H1 (cell line): Measurements from ENCODE around the gene WNT8B. TPM values are rescaled to one million over a fixed set of nuclear protein-coding genes. Genes with fewer than 3 reads are reported as not detected.

Experiments
- CTCF ChIA-PET: fragments of 300-600 bp; sonication (Branson Sonifier 250); formaldehyde crosslinking; loops from one replicate; lab custom pipeline; 2021; ENCODE audit not compliant: partially characterized antibody; lab: Charles Lee
- POLR2A ChIA-PET: fragments of 300-600 bp; sonication (Branson Sonifier 250); formaldehyde crosslinking; loops from one replicate; lab custom pipeline; 2021; ENCODE audit warnings: inconsistent platforms; ENCODE audit not compliant: partially characterized antibody; lab: Charles Lee
- DNase-seq, 2 experiments: peaks; one replicate each; pipeline versions ENCODE4 v3.0.0 to v3.0.0-alpha.2; 2010 to 2022; ENCODE audit warnings: low spot score in 2 of 2, low read depth in 1 of 2, mixed read lengths in 1 of 2
- FAIRE-seq: peaks from 2 replicates; lab custom pipeline; 2011; peaks lifted over from hg19 to GRCh38; lab: Jason Lieb, UNC
- H2AFZ ChIP-seq: 2 replicates; pipeline ENCODE4 v1.8.1; 2012; ENCODE audit warnings: low read length, inconsistent platforms
- H2AK5ac ChIP-seq: 2 replicates; pipeline ENCODE4 v1.6.1; 2013; ENCODE audit warnings: low read depth, low read length
- H2BK120ac ChIP-seq: replicated peaks from 2 replicates; pipeline ENCODE3; 2013; ENCODE audit warnings: low read depth, low read length, inconsistent platforms
- H2BK12ac ChIP-seq: 2 replicates; pipeline ENCODE4 v1.6.1; 2013; ENCODE audit warnings: low read depth, low read length
- H2BK15ac ChIP-seq: 2 replicates; pipeline ENCODE4 v1.6.1; 2013; ENCODE audit warnings: low read length
- H2BK20ac ChIP-seq: 2 replicates; pipeline ENCODE4 v1.6.1; 2013; ENCODE audit warnings: low read length
- H2BK5ac ChIP-seq: 2 replicates; pipeline ENCODE4 v1.6.1; 2013; ENCODE audit warnings: low read depth, low read length
- H3K14ac ChIP-seq: 2 replicates; pipeline ENCODE4 v1.6.1; 2013; ENCODE audit warnings: inconsistent platforms; ENCODE audit not compliant: insufficient read length
- H3K18ac ChIP-seq: 2 replicates; pipeline ENCODE4 v1.6.1; 2013; ENCODE audit warnings: low read length; ENCODE audit errors: extremely low read depth
- H3K23ac ChIP-seq: 2 replicates; pipeline ENCODE4 v1.6.1; 2013; ENCODE audit warnings: inconsistent platforms; ENCODE audit not compliant: insufficient read length
- H3K23me2 ChIP-seq: 2 replicates; pipeline ENCODE4 v1.6.1; 2013; ENCODE audit warnings: low read depth, low read length
- H3K27ac ChIP-seq: 2 replicates; pipeline ENCODE4 v1.6.1; 2011; ENCODE audit warnings: low read depth, low read length, inconsistent platforms
- H3K27me3 ChIP-seq, 4 experiments: replicated peaks in 1 of 4; 1 replicate in 1 of 4; 2 replicates in 3 of 4; pipeline versions ENCODE4 v1.6.1 to v1.8.1; 2011 to 2013; ENCODE audit warnings: low read length in 3 of 4, mild to moderate bottlenecking in 3 of 4, inconsistent platforms in 2 of 4, mixed read lengths in 2 of 4, moderate library complexity in 1 of 4; ENCODE audit not compliant: control insufficient read depth in 3 of 4, insufficient read depth in 3 of 4; ENCODE audit errors: extremely low read depth in 1 of 4
- H3K36me3 ChIP-seq, 4 experiments: 2 replicates each; pipeline versions ENCODE4 v1.6.1 to v1.8.1; 2011 to 2013; ENCODE audit warnings: mild to moderate bottlenecking in 4 of 4, low read length in 3 of 4, moderate library complexity in 2 of 4, control low read depth in 1 of 4, inconsistent platforms in 1 of 4; ENCODE audit not compliant: insufficient read depth in 4 of 4, control insufficient read depth in 2 of 4
- H3K4ac ChIP-seq: replicated peaks from 2 replicates; pipeline ENCODE3; 2013; ENCODE audit warnings: low read length, low read depth, mixed read lengths, inconsistent platforms; ENCODE audit not compliant: insufficient read length
- H3K4me1 ChIP-seq, 4 experiments: replicated peaks in 1 of 4; 1 replicate in 1 of 4; 2 replicates in 3 of 4; pipeline versions ENCODE4 v1.6.1 to v1.8.1; 2011 to 2013; ENCODE audit warnings: low read length in 3 of 4, inconsistent platforms in 2 of 4, mixed read lengths in 1 of 4; ENCODE audit not compliant: insufficient read depth in 4 of 4, control insufficient read depth in 3 of 4
- H3K4me2 ChIP-seq, 2 experiments: 2 replicates each; pipeline versions ENCODE4 v1.6.1 to v1.8.1; 2011 to 2013; ENCODE audit warnings: low read depth in 2 of 2, low read length in 2 of 2, control low read depth in 1 of 2, inconsistent platforms in 1 of 2, mild to moderate bottlenecking in 1 of 2; ENCODE audit not compliant: insufficient read depth in 1 of 2
- H3K4me3 ChIP-seq, 4 experiments: fragments of 200-600, 300-600 bp in 1 of 4; sonication (generic), shearing (Covaris generic), sonication (Bioruptor Twin) in 1 of 4; 2 replicates each; pipeline versions ENCODE4 v1.5.1 to v1.8.1; 2011 to 2016; ENCODE audit warnings: low read length in 4 of 4, low read depth in 3 of 4, control low read depth in 2 of 4, inconsistent platforms in 2 of 4, mild to moderate bottlenecking in 2 of 4, mixed read lengths in 1 of 4, moderate library complexity in 1 of 4; ENCODE audit not compliant: insufficient read depth in 2 of 4; ENCODE audit errors: extremely low read depth in 1 of 4
- H3K56ac ChIP-seq: replicated peaks from 2 replicates; pipeline ENCODE3; 2013; ENCODE audit warnings: low read depth, mild to moderate bottlenecking, mixed read lengths, low read length, inconsistent platforms; ENCODE audit not compliant: insufficient read length
- H3K79me1 ChIP-seq: 2 replicates; pipeline ENCODE4 v1.6.1; 2013; ENCODE audit warnings: low read depth, low read length, control low read depth
- H3K79me2 ChIP-seq, 2 experiments: 2 replicates each; pipeline versions ENCODE4 v1.6.1 to v1.8.1; 2012 to 2013; ENCODE audit warnings: low read length in 2 of 2, mild to moderate bottlenecking in 2 of 2, inconsistent platforms in 1 of 2; ENCODE audit not compliant: insufficient read depth in 2 of 2, control insufficient read depth in 1 of 2
- H3K9ac ChIP-seq, 4 experiments: replicated peaks in 1 of 4; 1 replicate in 1 of 4; 2 replicates in 3 of 4; pipeline versions ENCODE4 v1.6.1 to v1.8.1; 2011 to 2013; ENCODE audit warnings: low read depth in 3 of 4, low read length in 3 of 4, control low read depth in 2 of 4, mild to moderate bottlenecking in 2 of 4, moderate library complexity in 2 of 4, inconsistent platforms in 1 of 4; ENCODE audit errors: extremely low read depth in 1 of 4
- H3K9me3 ChIP-seq, 2 experiments: 2 replicates each; pipeline versions ENCODE4 v1.6.1 to v1.8.1; 2012 to 2013; ENCODE audit warnings: mild to moderate bottlenecking in 2 of 2, moderate library complexity in 2 of 2, control low read depth in 1 of 2, inconsistent platforms in 1 of 2, low read depth in 1 of 2, low read length in 1 of 2, mixed read lengths in 1 of 2; ENCODE audit not compliant: insufficient read depth in 2 of 2
- H4K20me1 ChIP-seq, 2 experiments: replicated peaks in 1 of 2; 2 replicates each; pipeline versions ENCODE3 to v1.8.1; 2011 to 2013; ENCODE audit warnings: inconsistent platforms in 2 of 2, low read length in 2 of 2, mild to moderate bottlenecking in 1 of 2; ENCODE audit not compliant: insufficient read depth in 2 of 2, control insufficient read depth in 1 of 2
- H4K5ac ChIP-seq: 2 replicates; pipeline ENCODE4 v1.6.1; 2013; ENCODE audit warnings: low read length, low read depth, mixed read lengths, inconsistent platforms; ENCODE audit not compliant: insufficient read length
- H4K8ac ChIP-seq: 2 replicates; pipeline ENCODE4 v1.8.0; 2013; ENCODE audit warnings: mild to moderate bottlenecking, moderate library complexity, low read length, inconsistent platforms; ENCODE audit not compliant: insufficient read depth; ENCODE audit errors: extremely low read depth
- H4K91ac ChIP-seq: replicated peaks from 2 replicates; pipeline ENCODE3; 2013; ENCODE audit warnings: low read length, mixed read lengths, inconsistent platforms; ENCODE audit not compliant: insufficient read length
- ASH2L ChIP-seq: fragments of 200-600, 300-600 bp; sonication (generic); IDR thresholded peaks from one replicate; pipeline ENCODE4 v1.7.1; 2017; ENCODE audit warnings: low read length
- ATF2 ChIP-seq: IDR thresholded peaks from 2 replicates; pipeline ENCODE4 v1.6.1; 2012; ENCODE audit warnings: low read length, inconsistent platforms
- ATF3 ChIP-seq: IDR thresholded peaks from 2 replicates; pipeline ENCODE4 v1.6.1; 2011; ENCODE audit warnings: low read depth, mild to moderate bottlenecking, low read length; ENCODE audit not compliant: insufficient read depth
- CBX8 ChIP-seq: fragments of 300-800, 300-1000 bp; sonication (generic); IDR thresholded peaks from 2 replicates; pipeline ENCODE4 v1.7.1; 2016; ENCODE audit warnings: low read depth, low read length, borderline replicate concordance
- CEBPB ChIP-seq: IDR thresholded peaks from 2 replicates; pipeline ENCODE4 v1.6.1; 2012; ENCODE audit warnings: low read depth, low read length
- E2F6 ChIP-seq: IDR thresholded peaks from 2 replicates; pipeline ENCODE4 v1.6.1; 2012; ENCODE audit warnings: inconsistent platforms
- POLR2AphosphoS5 ChIP-seq: IDR thresholded peaks from 2 replicates; pipeline ENCODE4 v1.6.1; 2011; ENCODE audit warnings: low read depth, low read length
- RAD21 ChIP-seq, 2 experiments: IDR thresholded peaks in 1 of 2; conservative IDR thresholded peaks in 1 of 2; 2 replicates each; pipeline ENCODE4 v1.6.1; 2011; ENCODE audit warnings: low read depth in 2 of 2, low read length in 2 of 2, improper control_type of control experiment in 1 of 2, inconsistent platforms in 1 of 2, mild to moderate bottlenecking in 1 of 2, moderate library complexity in 1 of 2
- RFX5 ChIP-seq: IDR thresholded peaks from 2 replicates; pipeline ENCODE4 v1.6.1; 2011; ENCODE audit warnings: low read depth, low read length, improper control_type of control experiment, borderline replicate concordance
- RNF2 ChIP-seq: fragments of 200-900, 300-1000 bp; sonication (generic); IDR thresholded peaks from 2 replicates; pipeline ENCODE4 v1.7.1; 2016; ENCODE audit warnings: borderline replicate concordance, low read depth, mild to moderate bottlenecking, antibody characterized with exemption, low read length; ENCODE audit not compliant: poor library complexity, severe bottlenecking; ENCODE audit errors: missing control alignments
- SUZ12 ChIP-seq: fragments of 200-600 bp; sonication (generic); IDR thresholded peaks from 2 replicates; pipeline ENCODE4 v1.6.1; 2012; ENCODE audit warnings: mild to moderate bottlenecking, inconsistent platforms, low read length, moderate library complexity, mixed read lengths
- polyA plus RNA-seq, 7 experiments: library from polyadenylated mRNA; depleted of rRNA in 3 of 7; stranded (reverse) in 5 of 7; unstranded in 2 of 7; fragments of >200 nt in 5 of 7; fragments of 200-250 nt in 2 of 7; gene quantifications; 1 replicate in 5 of 7; 2 replicates in 1 of 7; 4 replicates in 1 of 7; pipeline versions ENCODE4 v1.2.1 to v1.2.3, GENCODE V29; 2011 to 2013; ENCODE audit warnings: missing spikeins in 2 of 7, mixed read lengths in 2 of 7
- total RNA-seq: library from RNA; stranded (reverse); fragmentation: NEBNext Ultra II Directional; extraction: Animal tissue kit (Norgen Biotek cat#: 25700); gene quantifications from 2 replicates; pipeline ENCODE4 v1.2.1, GENCODE V29; 2021

Gene WNT8B
- total and polyA plus RNA-seq, 2 of the 8 experiments (the other 6 are each of a cell fraction or from before 2014, with no cell fraction given), result 0.20 to 0.67 TPM

- no peak overlapping the region for H3K27ac ChIP-seq
- no peak overlapping the region for H4K5ac ChIP-seq
- H3K79me2 ChIP-seq, result peaks cover 6 to 23% of the 10 kb centered on the region in 2 experiments
- H3K9me3 ChIP-seq, result no peaks in the 10 kb centered on the region
- H3K9ac ChIP-seq, result no peak overlapping the region
- no peak overlapping the region for H3K23ac ChIP-seq
- H3K4me3 ChIP-seq, result no peak overlapping the region
- H3K27me3 ChIP-seq, result no peaks in the 10 kb centered on the region
- H2BK15ac ChIP-seq, result no peak overlapping the region
- peaks cover 4% of the 10 kb centered on the region for H3K79me1 ChIP-seq
- no peak overlapping the region for H2BK12ac ChIP-seq
- peaks cover 14% of the 10 kb centered on the region for H3K23me2 ChIP-seq
- no peak overlapping the region for H3K56ac ChIP-seq
- H3K4me1 ChIP-seq, result peaks cover 0 to 11% (median 8%) of the 10 kb centered on the region in 4 experiments; a peak in 5 of 7 replicates
- no peak overlapping the region for H3K4me2 ChIP-seq
- no peak overlapping the region for H4K8ac ChIP-seq
- H2BK5ac ChIP-seq, result no peak overlapping the region
- H2BK20ac ChIP-seq, result no peak overlapping the region
- H4K91ac ChIP-seq, result no peak overlapping the region
- H2AK5ac ChIP-seq, result no peak overlapping the region
- H3K36me3 ChIP-seq, result peaks cover under 1 to 5% (median 2%) of the 10 kb centered on the region in 4 experiments; a peak in 6 of 8 replicates
- H3K14ac ChIP-seq, result no peak overlapping the region
- no peak overlapping the region for H3K18ac ChIP-seq
- no peak overlapping the region for H3K4ac ChIP-seq
- peaks cover 0 to 6% of the 10 kb centered on the region in 2 experiments for H4K20me1 ChIP-seq
- no peak overlapping the region for H2BK120ac ChIP-seq
- ChIA-PET POLR2A (no interaction called here), CTCF (interaction anchor here (8.0 kb wide), 1 partner anchor 13 kb away, joined by 70 read pairs; the partner anchor contains the start of gene SEC31B)
- no peak overlapping the region for H2AFZ ChIP-seq
- FAIRE-seq (no peak), DNase-seq (no peak)
- no peak for TF ChIP-seq RFX5
- no peak for TF ChIP-seq CBX8
- no peak for TF ChIP-seq CEBPB
- TF ChIP-seq POLR2AphosphoS5, result no peak
- TF ChIP-seq ATF3, result no peak
- no peak for TF ChIP-seq ASH2L
- TF ChIP-seq E2F6, result no peak
- TF ChIP-seq SUZ12, result no peak
- no peak for TF ChIP-seq ATF2
- no peak for TF ChIP-seq RNF2
- TF ChIP-seq RAD21 (IDR thresholded peaks at IDR 0.05 in 1 of 2, conservative IDR thresholded peaks at IDR 0.05 in 1 of 2; ENCODE audit: low read depth in 2 of 2, low read length in 2 of 2), result no peak
Measured at GRCh38 chr10:100531761-100532160, 69.0 kb downstream of the WNT8B start.
